ENCODE results near the gene GPRC5A. TPM values are rescaled to one million over a fixed set of nuclear protein-coding genes. Genes with fewer than 3 reads are reported as not detected.

GPRC5A gene
- total and polyA plus RNA-seq, 2 experiments from 2014 or later: 0.16 to 0.38 TPM

- no peaks in the 10 kb centered on the region for H3K27me3 ChIP-seq (ENCODE audit: insufficient read depth)
- no peaks in the 10 kb centered on the region for H3K9me2 ChIP-seq (ENCODE audit: insufficient read depth)
- H3F3A ChIP-seq (replicated peaks; ENCODE audit: low read depth): no peaks in the 10 kb centered on the region
- H3K4me3 ChIP-seq: no peak overlapping the region
- Mint-ChIP-seq H3K4me1 (no peaks in the 10 kb centered on the region), H3K4me3 (no peak overlapping the region), H3K27ac (no peak overlapping the region), H3K27me3 (ENCODE audit: insufficient read depth, low read depth, poor library complexity) (peaks cover 8% of the 10 kb centered on the region), H3K9me3 (no peaks in the 10 kb centered on the region), H3K36me3 (ENCODE audit: low read depth) (no peaks in the 10 kb centered on the region)
- no peaks in the 10 kb centered on the region for H3K79me2 ChIP-seq (replicated peaks; ENCODE audit: insufficient read depth)
- H3K36me3 ChIP-seq (ENCODE audit: insufficient read depth): no peaks in the 10 kb centered on the region
- no peak overlapping the region for H3K4me2 ChIP-seq
- no peak overlapping the region for H3K27ac ChIP-seq (ENCODE audit: low read depth)
- no peaks in the 10 kb centered on the region for H3K4me1 ChIP-seq (ENCODE audit: insufficient read depth)
- TF ChIP-seq CTCF (conservative IDR thresholded peaks at IDR 0.05; ENCODE audit: low read depth in 2 of 2) (no peak), EZH2phosphoT487 (IDR thresholded peaks at IDR 0.05; ENCODE audit: unreplicated experiment) (no peak), ZNF462 (CRISPR knock-in tag; IDR thresholded peaks at IDR 0.05) (no peak), STAT1 (IDR thresholded peaks at IDR 0.05; ENCODE audit: unreplicated experiment) (no peak), NANOG (IDR thresholded peaks at IDR 0.05; ENCODE audit: borderline replicate concordance) (no peak), REST (IDR thresholded peaks at IDR 0.05; ENCODE audit: unreplicated experiment) (no peak), ETS1 (IDR thresholded peaks at IDR 0.05) (no peak), POLR2AphosphoS5 (IDR thresholded peaks at IDR 0.05; ENCODE audit: low read depth) (no peak), EZH2 (IDR thresholded peaks at IDR 0.05; ENCODE audit: low read depth, unreplicated experiment) (no peak), ZNF114 (CRISPR knock-in tag; IDR thresholded peaks at IDR 0.05) (no peak)
- H4K20me1 ChIP-seq (replicated peaks; ENCODE audit: insufficient read depth): no peaks in the 10 kb centered on the region
- no peak for ATAC-seq
- no peak for DNase-seq (ENCODE audit: low spot score)
- H2AFZ ChIP-seq: peak overlapping the region; percentile 10; the same call in 1 of the 2 replicates
Observed at GRCh38 chr12:12902036-12902435, 10.7 kb downstream of the GPRC5A start.

Measured in GM23338 (cell line).